Measurements from ENCODE around the gene PGAM1. TPM values are rescaled to one million over a fixed set of nuclear protein-coding genes. Genes with fewer than 3 reads are reported as not detected.
"Not testable (repeated sequence)": the region's sequence is repeated elsewhere in the genome, so short reads cannot be mapped to it uniquely, and the experiment has no call there.

PGAM1 gene
- total and polyA plus RNA-seq, 12 donors, result 55.4 to 627 (median 397) TPM

GRCh38 chr10:97474918-97475317, 48.9 kb downstream of the PGAM1 start:
- intact Hi-C loops (cut with DNase I), result no loop called here
- no peak overlapping the region for H3K27ac ChIP-seq
- peaks cover 0 to 95% of the 10 kb centered on the region in 2 donors for H3K36me3 ChIP-seq (replicated peaks in 1 of 2)
- TF ChIP-seq CTCF (IDR thresholded peaks at IDR 0.05), result no peak
- no peak for TF ChIP-seq POLR2A (IDR thresholded peaks at IDR 0.05)
- 95 to 98% (median 97%) methylated on average over 4 of the region's 4 CpGs for WGBS, 4 donors
- H3K27me3 ChIP-seq, result no peaks in the 10 kb centered on the region
- H3K9me3 ChIP-seq (replicated peaks in 1 of 3), result no peaks in the 10 kb centered on the region
- no peak overlapping the region for H3K4me3 ChIP-seq
- no peak for DNase-seq
- peaks cover 12 to 17% of the 10 kb centered on the region in 2 donors for H3K4me1 ChIP-seq (replicated peaks in 1 of 2)

GRCh38 chr10:97475936-97476594, 50.1 kb downstream of the PGAM1 start:
- Histone ChIP-seq H3K27me3 (no peaks in the 10 kb centered on the region), H3K9me3 (replicated peaks in 1 of 3) (no peaks in the 10 kb centered on the region), H3K36me3 (replicated peaks in 1 of 2) (peaks cover 0 to 94% of the 10 kb centered on the region in 2 donors), H3K4me1 (replicated peaks in 1 of 2) (peaks cover 12 to 17% of the 10 kb centered on the region in 2 donors), H3K27ac (peak overlapping the region in 3 of 5 donors; percentile 9 to 65 (median 19)), H3K4me3 (no peak overlapping the region)
- TF ChIP-seq CTCF (IDR thresholded peaks at IDR 0.05) (no peak), POLR2A (IDR thresholded peaks at IDR 0.05) (no peak)
- 57 to 67% (median 62%) methylated on average over 2 of the region's 2 CpGs for WGBS, 4 donors
- peak in 3 of 7 donors; percentile 22 to 39 (median 32) for DNase-seq
- intact Hi-C loops (cut with DNase I), result no loop called here

GRCh38 chr10:97479410-97479809, 53.4 kb downstream of the PGAM1 start:
- H3K4me3 ChIP-seq; DNase-seq; H3K27me3 ChIP-seq; H3K9me3 ChIP-seq (replicated peaks in 1 of 3); H3K27ac ChIP-seq; intact Hi-C loops (cut with DNase I): not testable (repeated sequence)
- Histone ChIP-seq H3K4me1 (replicated peaks in 1 of 2) (peaks cover 12 to 25% of the 10 kb centered on the region in 2 donors), H3K36me3 (replicated peaks in 1 of 2) (peaks cover 0 to 71% of the 10 kb centered on the region in 2 donors)
- 91 to 96% (median 93%) methylated on average over 4 of the region's 4 CpGs for WGBS, 4 donors

GRCh38 chr10:97479939-97480338, 53.9 kb downstream of the PGAM1 start:
- DNase-seq, result peak in 1 of 7 donors; percentile 14
- intact Hi-C loops (cut with DNase I), result no loop called here
- no peak for TF ChIP-seq CTCF (IDR thresholded peaks at IDR 0.05)
- TF ChIP-seq POLR2A (IDR thresholded peaks at IDR 0.05), result no peak
- Histone ChIP-seq H3K4me3 (no peak overlapping the region), H3K36me3 (replicated peaks in 1 of 2) (peaks cover 0 to 67% of the 10 kb centered on the region in 2 donors), H3K4me1 (replicated peaks in 1 of 2) (peaks cover 12 to 25% of the 10 kb centered on the region in 2 donors), H3K27ac (no peak overlapping the region), H3K9me3 (replicated peaks in 1 of 3) (no peaks in the 10 kb centered on the region), H3K27me3 (no peaks in the 10 kb centered on the region)
- 78 to 91% (median 83%) methylated on average over 9 of the region's 9 CpGs for whole genome bisulfite sequencing, 4 donors

GRCh38 chr10:97481071-97481470, 55.1 kb downstream of the PGAM1 start:
- no peak for TF ChIP-seq POLR2A (IDR thresholded peaks at IDR 0.05)
- no peak for TF ChIP-seq CTCF (IDR thresholded peaks at IDR 0.05)
- intact Hi-C loops (cut with DNase I), result no loop called here
- H3K9me3 ChIP-seq (replicated peaks in 1 of 3), result no peaks in the 10 kb centered on the region
- H3K4me3 ChIP-seq, result no peak overlapping the region
- H3K27ac ChIP-seq, result no peak overlapping the region
- no peaks in the 10 kb centered on the region for H3K27me3 ChIP-seq
- H3K4me1 ChIP-seq (replicated peaks in 1 of 2), result peaks cover 7 to 15% of the 10 kb centered on the region in 2 donors
- WGBS, 4 donors, result 86 to 100% (median 91%) methylated on average over 4 of the region's 4 CpGs
- H3K36me3 ChIP-seq (replicated peaks in 1 of 2), result peaks cover 0 to 61% of the 10 kb centered on the region in 2 donors
- no peak for DNase-seq
